Ammon's horn (tissue), 1 donor: ENCODE measurements around the gene GBE1.
"Not testable (repeated sequence)": the region's sequence is repeated elsewhere in the genome, so short reads cannot be mapped to it uniquely, and the experiment has no call there.

Source experiments
- DNase-seq: peaks from one replicate; pipeline ENCODE4 v3.0.0-alpha.2; 2016; ENCODE audit warnings: low spot score

Gene GBE1

GRCh38 chr3:81760924-81761903 is at the start of gene GBE1:
TSS of gene GBE1 (minus strand) at chr3:81761645. CDS start at chr3:81761517, 128 bp downstream.
- DNase-seq = peak; percentile 91

- DNase-seq = no peak
Observed at GRCh38 chr3:81808900-81809299, 47.5 kb upstream of the GBE1 start.

GRCh38 chr3:81799403-81799802 is 38.0 kb upstream of the GBE1 start:
- DNase-seq = no peak

GRCh38 chr3:81793410-81793809 is 32.0 kb upstream of the GBE1 start:
- DNase-seq = no peak

DNA sequence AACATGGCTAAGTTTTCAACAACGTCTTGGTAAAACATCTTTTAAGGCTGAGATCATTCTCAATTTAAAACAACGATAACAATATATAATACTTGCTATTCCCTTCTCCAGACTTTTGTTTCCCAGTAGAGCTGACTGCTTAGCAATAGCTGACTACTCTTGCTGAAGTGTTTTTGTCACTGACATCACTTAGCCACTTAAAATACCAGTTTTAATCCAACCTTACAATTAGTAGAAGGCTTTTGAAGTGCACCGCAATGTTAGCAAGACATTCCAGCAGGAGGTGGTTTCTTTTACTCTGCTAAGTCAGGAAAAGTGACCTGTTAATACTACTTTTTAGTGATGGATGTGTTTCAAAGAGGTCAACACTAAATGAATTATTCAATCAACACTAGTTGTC is 28.7 kb upstream of the GBE1 start:
- no peak for DNase-seq

- no peak for DNase-seq
Observed at GRCh38 chr3:81789691-81790090, 28.2 kb upstream of the GBE1 start.

GRCh38 chr3:81788610-81789009 is 27.2 kb upstream of the GBE1 start:
- DNase-seq = no peak

DNA sequence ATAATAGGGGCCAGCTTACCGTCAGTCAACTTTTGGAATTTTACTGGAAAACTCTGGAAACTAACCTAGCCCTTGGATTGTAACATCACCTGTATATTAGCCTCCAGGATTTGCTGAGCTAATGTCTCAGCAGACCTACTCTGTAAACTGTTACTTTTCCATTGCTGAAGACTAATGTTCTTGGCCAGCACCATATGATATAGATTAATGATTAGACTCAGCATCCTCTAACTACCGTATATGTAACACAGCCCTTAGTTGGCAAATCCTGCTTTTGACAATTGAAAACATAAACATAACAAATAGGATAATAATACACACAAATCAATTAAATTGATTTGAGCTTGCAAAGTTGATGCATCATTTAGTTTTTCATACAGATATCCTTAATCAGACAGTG is 26.6 kb upstream of the GBE1 start:
- no peak for DNase-seq

- no peak for DNase-seq
Observed at GRCh38 chr3:81782585-81782984, 21.1 kb upstream of the GBE1 start.

- DNase-seq = no peak
Observed at GRCh38 chr3:81778678-81779182, 17.3 kb upstream of the GBE1 start.

DNA sequence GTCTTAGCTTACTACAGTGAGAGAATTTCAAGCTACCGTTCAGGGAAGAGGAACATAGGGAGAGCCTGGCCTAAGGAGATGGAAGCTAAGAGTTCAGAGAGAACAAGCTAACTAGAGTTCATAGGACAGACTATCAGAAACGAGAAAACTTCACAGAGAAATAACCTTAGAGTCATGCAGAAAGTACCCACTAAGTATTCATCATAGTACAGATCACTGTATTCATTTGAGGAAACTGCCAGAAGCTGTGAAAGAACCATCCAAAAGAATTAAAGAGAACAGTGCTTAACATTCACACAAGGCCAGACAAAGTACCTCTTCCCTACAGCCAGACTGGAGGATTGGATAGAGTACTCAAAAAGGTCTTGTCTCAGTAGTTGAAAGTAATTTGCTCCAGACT is 15.2 kb upstream of the GBE1 start:
- no peak for DNase-seq

- DNase-seq = no peak
Observed at GRCh38 chr3:81770710-81771109, 9.3 kb upstream of the GBE1 start.

- no peak for DNase-seq
Observed at GRCh38 chr3:81769299-81769698, 7.9 kb upstream of the GBE1 start.

GRCh38 chr3:81767250-81767859 is 5.9 kb upstream of the GBE1 start:
- DNase-seq = not testable (repeated sequence)

DNA sequence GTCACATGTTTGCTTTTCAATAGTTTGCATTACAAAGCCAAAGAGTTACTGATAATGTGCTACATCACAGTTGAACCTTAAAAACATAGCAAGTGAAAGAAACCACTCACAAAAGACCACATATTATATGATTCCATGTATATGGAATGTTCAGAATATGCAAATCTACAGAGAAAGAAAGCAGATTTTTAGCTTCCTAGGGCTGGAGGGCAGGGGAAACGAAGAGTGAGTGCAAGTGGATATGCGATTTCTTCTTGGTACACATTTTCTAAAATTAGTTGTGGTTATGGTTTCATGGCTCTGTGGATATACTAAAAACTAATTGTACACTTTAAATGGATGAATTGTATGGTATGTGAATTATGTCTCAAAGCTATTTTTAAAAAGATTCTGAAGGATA is 4.0 kb upstream of the GBE1 start:
- no peak for DNase-seq

- no peak for DNase-seq
Observed at GRCh38 chr3:81764665-81765064, 3.2 kb upstream of the GBE1 start.

DNA sequence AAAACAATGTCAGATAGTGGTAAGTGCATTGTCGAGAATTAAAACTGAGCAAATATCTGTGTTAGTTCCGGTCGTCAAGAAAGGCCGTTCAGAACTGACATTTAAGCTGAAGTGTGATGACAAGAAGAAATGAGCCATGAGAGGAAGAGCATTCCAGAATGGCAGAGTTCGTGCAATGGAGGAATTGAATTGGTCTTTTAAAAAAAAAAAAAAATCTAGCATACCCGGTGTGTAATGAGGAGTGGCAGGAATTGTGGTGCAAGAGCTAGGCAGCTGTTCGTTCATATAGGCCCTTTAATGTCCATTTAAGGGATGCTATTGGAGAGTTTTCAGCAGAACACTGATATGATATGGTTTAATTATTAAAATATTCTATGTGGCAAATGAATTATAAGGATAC is 2.6 kb upstream of the GBE1 start:
- no peak for DNase-seq

DNA sequence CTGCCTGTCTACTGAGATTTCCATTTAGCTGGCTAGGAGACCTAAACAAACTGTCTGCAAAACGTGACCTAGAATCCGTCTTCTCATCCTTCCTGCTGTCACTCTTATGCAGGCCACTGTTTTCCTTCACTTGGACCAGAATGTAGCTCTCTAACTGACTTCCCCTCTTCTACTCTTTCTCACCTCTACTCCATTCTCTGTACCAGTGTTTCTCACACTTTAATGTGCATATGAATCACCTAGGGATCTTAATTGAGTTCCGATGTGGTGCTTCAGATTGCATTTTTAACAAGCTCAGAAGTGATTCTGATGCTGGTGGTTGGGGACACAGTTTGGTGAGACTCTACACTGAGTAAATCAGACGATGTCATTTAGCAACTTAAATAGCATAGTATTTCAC is 1.6 kb upstream of the GBE1 start:
- DNase-seq = no peak

DNA sequence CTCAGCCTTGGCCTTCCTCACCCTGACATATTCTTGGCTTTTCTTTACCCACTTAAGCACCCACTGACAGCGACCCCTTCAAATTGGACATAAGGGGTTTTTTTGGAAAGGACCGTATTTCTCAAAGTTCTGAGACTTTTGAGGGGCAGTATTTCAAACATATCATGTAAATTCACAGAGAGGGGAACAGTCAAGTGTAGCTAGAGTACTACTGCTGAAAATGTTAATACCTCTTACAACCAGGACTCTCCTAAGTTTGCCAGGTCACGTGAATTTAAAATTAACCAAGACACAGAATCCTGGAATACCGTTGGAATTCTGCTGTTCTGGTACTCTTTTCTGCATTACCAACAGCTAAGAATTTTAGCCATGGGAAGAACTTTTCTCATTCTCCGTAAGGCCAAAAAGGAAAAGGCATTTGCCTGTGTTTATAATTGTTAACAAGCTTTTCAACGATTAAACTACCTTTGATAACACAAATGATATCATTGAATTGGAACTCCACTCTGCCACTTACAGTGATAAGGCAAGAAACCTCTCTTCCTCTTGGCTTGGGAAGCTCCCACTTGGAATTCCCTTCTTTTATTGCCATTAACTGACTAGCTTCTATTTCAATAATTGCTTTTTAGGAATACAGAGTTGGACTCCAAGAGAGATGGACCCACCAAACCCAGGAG is 597 bp upstream of the GBE1 start:
- DNase-seq = no peak

DNA sequence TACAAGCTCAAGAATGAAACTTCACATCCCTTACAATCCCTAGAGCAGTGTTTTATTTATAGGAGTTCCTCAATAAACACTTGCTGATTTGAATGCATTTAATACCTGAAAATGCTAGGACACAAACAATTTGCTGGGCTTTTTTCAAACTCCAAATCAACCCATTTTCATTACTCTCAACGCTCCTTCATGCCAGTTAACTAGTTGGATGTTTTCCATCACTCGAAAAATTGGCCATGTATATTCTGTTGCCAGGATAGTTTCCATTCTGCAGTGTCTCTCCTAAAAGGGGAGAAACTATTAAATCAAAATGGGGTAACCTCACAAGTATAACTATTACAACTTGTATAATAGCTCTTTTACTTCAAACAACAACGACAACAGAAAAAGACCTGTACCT is 1.2 kb downstream of the GBE1 start:
- DNase-seq = no peak

DNA sequence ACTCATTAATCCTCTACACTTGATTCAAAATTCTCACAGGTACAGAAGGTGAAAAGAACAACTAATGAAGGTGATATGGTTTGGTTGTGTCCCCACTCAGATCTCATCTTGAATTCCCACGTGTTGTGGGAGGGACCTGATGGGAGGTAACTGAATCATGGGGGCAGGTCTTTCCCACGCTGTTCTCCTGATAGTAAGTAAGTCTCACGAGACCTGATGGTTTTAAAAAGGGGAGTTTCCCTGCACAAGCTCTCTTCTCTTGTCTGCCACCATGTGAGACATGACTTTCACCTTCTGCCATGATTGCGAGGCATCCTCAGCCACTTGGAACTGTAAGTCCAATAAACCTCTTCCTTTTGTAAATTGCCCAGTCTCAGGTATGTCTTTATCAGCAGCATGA is 2.7 kb downstream of the GBE1 start:
- DNase-seq = not testable (repeated sequence)

- DNase-seq = no peak
Observed at GRCh38 chr3:81758275-81758674, 3.2 kb downstream of the GBE1 start.
